ENCODE results near the gene PCDH9. TPM values are rescaled to one million over a fixed set of nuclear protein-coding genes. Genes with fewer than 3 reads are reported as not detected.

Gene PCDH9
- total RNA-seq, 1 experiment from 2014 or later = 10.1 TPM

DNA sequence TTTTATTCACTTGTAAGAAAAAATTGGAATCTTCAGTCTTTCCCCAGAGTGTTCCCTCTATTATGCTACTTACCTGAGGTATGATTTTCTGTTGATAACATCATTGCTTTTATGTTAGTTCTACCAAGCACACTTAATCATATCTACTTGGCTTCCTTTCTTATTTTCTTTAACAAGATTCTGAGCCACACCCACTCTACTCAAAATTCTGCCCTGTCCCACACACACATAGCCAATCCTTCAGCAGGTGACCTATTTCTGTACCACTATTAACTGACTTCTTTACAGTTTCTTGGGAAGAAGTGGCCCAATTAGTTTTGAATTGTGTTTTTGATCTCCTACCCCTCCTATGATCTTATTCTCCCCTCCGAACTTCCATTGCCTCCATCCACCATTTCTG is 215.7 kb downstream of the PCDH9 start:
- no TSS peak for BruUV-seq (replicated peaks)
- H3K4me1 Mint-ChIP-seq (ENCODE audit: insufficient read depth, unreplicated experiment) = peaks cover 13% of the 10 kb centered on the region
- POLR2A ChIA-PET = no interaction called here
- intact Hi-C loops (cut with micrococcal nuclease) = no loop called here
- no peaks in the 10 kb centered on the region for H3K36me3 Mint-ChIP-seq (ENCODE audit: insufficient read depth, unreplicated experiment)
- no peak for DNase-seq (ENCODE audit: unreplicated experiment)
- H3K27ac Mint-ChIP-seq (ENCODE audit: low read depth, unreplicated experiment) = no peak overlapping the region
- no peaks in the 10 kb centered on the region for H3K27me3 Mint-ChIP-seq (ENCODE audit: insufficient read depth, unreplicated experiment)
- CTCF ChIA-PET = interaction anchor here (0.7 kb wide), 1 partner anchor 1054 kb away, joined by 3 read pairs; no protein-coding TSS in a partner anchor
- no peaks in the 10 kb centered on the region for H3K9me3 Mint-ChIP-seq (ENCODE audit: unreplicated experiment)
- no peak for TF ChIP-seq CTCF (IDR thresholded peaks at IDR 0.05; ENCODE audit: unreplicated experiment)
- H3K4me3 Mint-ChIP-seq (ENCODE audit: unreplicated experiment) = no peak overlapping the region

GRCh38 chr13:67013709-67014108 is 216.4 kb downstream of the PCDH9 start:
- no peak for DNase-seq (ENCODE audit: unreplicated experiment)
- peaks cover 13% of the 10 kb centered on the region for H3K4me1 Mint-ChIP-seq (ENCODE audit: insufficient read depth, unreplicated experiment)
- no TSS peak for BruUV-seq (replicated peaks)
- H3K9me3 Mint-ChIP-seq (ENCODE audit: unreplicated experiment) = no peaks in the 10 kb centered on the region
- H3K27me3 Mint-ChIP-seq (ENCODE audit: insufficient read depth, unreplicated experiment) = no peaks in the 10 kb centered on the region
- ChIA-PET CTCF (interaction anchor here (0.7 kb wide), 1 partner anchor 1054 kb away, joined by 3 read pairs; no protein-coding TSS in a partner anchor), POLR2A (no interaction called here)
- no peaks in the 10 kb centered on the region for H3K36me3 Mint-ChIP-seq (ENCODE audit: insufficient read depth, unreplicated experiment)
- no peak overlapping the region for H3K4me3 Mint-ChIP-seq (ENCODE audit: unreplicated experiment)
- H3K27ac Mint-ChIP-seq (ENCODE audit: low read depth, unreplicated experiment) = no peak overlapping the region
- no peak for TF ChIP-seq CTCF (IDR thresholded peaks at IDR 0.05; ENCODE audit: unreplicated experiment)
- intact Hi-C loops (cut with micrococcal nuclease) = no loop called here

GRCh38 chr13:67008075-67008668 is 222.0 kb downstream of the PCDH9 start:
- no peak overlapping the region for H3K4me3 Mint-ChIP-seq (ENCODE audit: unreplicated experiment)
- no peak overlapping the region for H3K27ac Mint-ChIP-seq (ENCODE audit: low read depth, unreplicated experiment)
- no peak for DNase-seq (ENCODE audit: unreplicated experiment)
- CTCF ChIA-PET = interaction anchor here (0.9 to 2.0 kb wide), 2 partner anchors 13 to 15 kb away, joined by 4 to 5 read pairs; no protein-coding TSS in a partner anchor
- H3K9me3 Mint-ChIP-seq (ENCODE audit: unreplicated experiment) = no peaks in the 10 kb centered on the region
- H3K4me1 Mint-ChIP-seq (ENCODE audit: insufficient read depth, unreplicated experiment) = no peaks in the 10 kb centered on the region
- BruUV-seq (replicated peaks) = no TSS peak
- H3K36me3 Mint-ChIP-seq (ENCODE audit: insufficient read depth, unreplicated experiment) = no peaks in the 10 kb centered on the region
- intact Hi-C loops (cut with micrococcal nuclease) = no loop called here
- H3K27me3 Mint-ChIP-seq (ENCODE audit: insufficient read depth, unreplicated experiment) = no peaks in the 10 kb centered on the region
- TF ChIP-seq CTCF (IDR thresholded peaks at IDR 0.05; ENCODE audit: unreplicated experiment) = no peak
- POLR2A ChIA-PET = no interaction called here

DNA sequence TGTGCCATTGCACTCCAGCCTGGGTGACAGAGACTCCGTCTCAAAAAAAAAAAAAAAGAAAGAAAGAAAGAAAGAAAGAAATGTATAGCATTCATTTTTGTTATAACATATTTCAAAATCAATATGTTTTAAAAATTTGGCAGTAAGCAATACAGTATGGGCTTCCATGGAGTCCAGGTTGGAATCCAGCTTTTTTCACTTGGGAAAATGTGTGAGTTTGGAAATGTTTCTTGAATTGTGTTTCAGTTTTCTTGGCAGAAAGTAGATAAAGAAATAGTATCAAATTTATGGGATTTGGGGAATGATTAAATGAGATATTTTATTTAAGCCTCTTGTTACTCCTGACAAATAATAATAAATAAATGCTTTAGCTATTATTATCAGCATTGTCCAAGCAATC is 225.6 kb downstream of the PCDH9 start:
- no peak for TF ChIP-seq CTCF (IDR thresholded peaks at IDR 0.05; ENCODE audit: unreplicated experiment)
- H3K4me3 Mint-ChIP-seq (ENCODE audit: unreplicated experiment) = no peak overlapping the region
- no TSS peak for BruUV-seq (replicated peaks)
- no peaks in the 10 kb centered on the region for H3K4me1 Mint-ChIP-seq (ENCODE audit: insufficient read depth, unreplicated experiment)
- H3K27me3 Mint-ChIP-seq (ENCODE audit: insufficient read depth, unreplicated experiment) = no peaks in the 10 kb centered on the region
- no peak overlapping the region for H3K27ac Mint-ChIP-seq (ENCODE audit: low read depth, unreplicated experiment)
- H3K9me3 Mint-ChIP-seq (ENCODE audit: unreplicated experiment) = no peaks in the 10 kb centered on the region
- H3K36me3 Mint-ChIP-seq (ENCODE audit: insufficient read depth, unreplicated experiment) = no peaks in the 10 kb centered on the region
- DNase-seq (ENCODE audit: unreplicated experiment) = no peak
- intact Hi-C loops (cut with micrococcal nuclease) = no loop called here
- CTCF ChIA-PET = interaction anchor here (0.7 to 0.9 kb wide), 2 partner anchors 10 to 79 kb away, joined by 3 read pairs; no protein-coding TSS in a partner anchor
- POLR2A ChIA-PET = no interaction called here

All from MCF 10A (cell line).